Lower leg skin (tissue), 4 donors: Measurements from ENCODE around the gene GLYAT. TPM values are rescaled to one million over a fixed set of nuclear protein-coding genes. Genes with fewer than 3 reads are reported as not detected.
"Not testable (repeated sequence)": the region's sequence is repeated elsewhere in the genome, so short reads cannot be mapped to it uniquely, and the experiment has no call there.

Experiments
- DNase-seq, 2 donors: peaks; one replicate each; pipeline ENCODE4 v3.0.0-alpha.2; 2019; ENCODE audit warnings: low spot score in 2 of 2
- H3K4me3 ChIP-seq: fragments of 200-600 bp; sonication (generic); 2 replicates; pipeline ENCODE4 v1.5.1; 2017; ENCODE audit warnings: mild to moderate bottlenecking, low read depth; ENCODE audit not compliant: poor library complexity, severe bottlenecking
- POLR2A ChIP-seq, 2 donors: fragments of 450-650 bp; IDR thresholded peaks; one replicate each; pipeline ENCODE4 v1.6.1; 2016 to 2017; ENCODE audit warnings: antibody characterized with exemption in 2 of 2, mild to moderate bottlenecking in 1 of 2, moderate library complexity in 1 of 2
- WGBS, 2 donors: methylation state at CpG; one replicate each; pipeline ENCODE4 v1.1.5; 2018; 5-methylcytosine and 5-hydroxymethylcytosine counted together
- intact Hi-C: fragments of 100-400 bp; cut with DNase I; formaldehyde crosslinking; loops from one replicate; pipeline ENCODE4 v1.15.0; 2023; ENCODE audit warnings: low total_unique reads
- total RNA-seq, 4 donors: library from RNA; depleted of rRNA; stranded (reverse); fragments of >200 nt; gene quantifications; one replicate each; pipeline ENCODE4 v1.1.0, GENCODE V29; 2016
- TF ChIP-seq, protein P1 (sequence below), 3 donors: fragments of 450-650 bp; IDR thresholded peaks; one replicate each; pipeline ENCODE4 v1.5.1; 2016; ENCODE audit warnings: antibody characterized with exemption in 3 of 3, mild to moderate bottlenecking in 3 of 3, moderate library complexity in 2 of 3

Gene GLYAT
- total RNA-seq, 4 donors from 2014 or later: 0.17 TPM; not detected in 3

DNA sequence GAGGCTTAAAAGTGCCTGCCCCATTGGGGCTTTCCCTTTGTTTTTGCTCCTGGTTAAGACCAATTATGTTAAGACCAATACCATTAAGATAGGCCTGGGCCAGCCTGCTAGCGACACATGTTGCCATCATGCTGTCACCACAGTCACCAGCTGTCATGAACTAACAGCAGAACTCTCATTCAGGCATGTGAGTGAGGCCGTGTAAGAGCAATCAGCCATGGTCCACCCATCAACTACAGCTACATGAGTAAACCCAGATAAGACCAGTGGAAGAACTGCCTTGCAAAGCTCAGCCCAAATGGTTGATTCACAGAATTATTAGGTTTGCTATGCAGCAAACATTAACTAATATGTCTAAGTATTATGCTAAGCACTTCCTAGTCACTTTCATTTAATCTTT lies 19.9 kb downstream of the GLYAT start:
- no peak for DNase-seq
- no peak overlapping the region for H3K4me3 ChIP-seq
- TF ChIP-seq, protein P1, sequence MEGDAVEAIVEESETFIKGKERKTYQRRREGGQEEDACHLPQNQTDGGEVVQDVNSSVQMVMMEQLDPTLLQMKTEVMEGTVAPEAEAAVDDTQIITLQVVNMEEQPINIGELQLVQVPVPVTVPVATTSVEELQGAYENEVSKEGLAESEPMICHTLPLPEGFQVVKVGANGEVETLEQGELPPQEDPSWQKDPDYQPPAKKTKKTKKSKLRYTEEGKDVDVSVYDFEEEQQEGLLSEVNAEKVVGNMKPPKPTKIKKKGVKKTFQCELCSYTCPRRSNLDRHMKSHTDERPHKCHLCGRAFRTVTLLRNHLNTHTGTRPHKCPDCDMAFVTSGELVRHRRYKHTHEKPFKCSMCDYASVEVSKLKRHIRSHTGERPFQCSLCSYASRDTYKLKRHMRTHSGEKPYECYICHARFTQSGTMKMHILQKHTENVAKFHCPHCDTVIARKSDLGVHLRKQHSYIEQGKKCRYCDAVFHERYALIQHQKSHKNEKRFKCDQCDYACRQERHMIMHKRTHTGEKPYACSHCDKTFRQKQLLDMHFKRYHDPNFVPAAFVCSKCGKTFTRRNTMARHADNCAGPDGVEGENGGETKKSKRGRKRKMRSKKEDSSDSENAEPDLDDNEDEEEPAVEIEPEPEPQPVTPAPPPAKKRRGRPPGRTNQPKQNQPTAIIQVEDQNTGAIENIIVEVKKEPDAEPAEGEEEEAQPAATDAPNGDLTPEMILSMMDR (IDR thresholded peaks at IDR 0.05): no peak
- TF ChIP-seq POLR2A (IDR thresholded peaks at IDR 0.05): no peak
- intact Hi-C loops: no loop called here
- WGBS, 2 donors: 66 to 69% methylated on average over 2 of the region's 2 CpGs

- 69% methylated on average over 3 of the region's 3 CpGs for WGBS, 2 donors
These were observed 24.0 kb downstream of the GLYAT start for GRCh38 chr11:58707767-58708166.

GRCh38 chr11:58696825-58697224 lies 34.9 kb downstream of the GLYAT start:
- WGBS, 2 donors: 68 to 71% methylated on average over 2 of the region's 3 CpGs
- DNase-seq, intact Hi-C loops, H3K4me3 ChIP-seq: not testable (repeated sequence)

More at GRCh38 chr11:58707767-58708166, 24.0 kb downstream of the GLYAT start:
- TF ChIP-seq, protein P1 (IDR thresholded peaks at IDR 0.05): no peak
- no peak for TF ChIP-seq POLR2A (IDR thresholded peaks at IDR 0.05)
- intact Hi-C loops: no loop called here
- no peak overlapping the region for H3K4me3 ChIP-seq
- DNase-seq: no peak

DNA sequence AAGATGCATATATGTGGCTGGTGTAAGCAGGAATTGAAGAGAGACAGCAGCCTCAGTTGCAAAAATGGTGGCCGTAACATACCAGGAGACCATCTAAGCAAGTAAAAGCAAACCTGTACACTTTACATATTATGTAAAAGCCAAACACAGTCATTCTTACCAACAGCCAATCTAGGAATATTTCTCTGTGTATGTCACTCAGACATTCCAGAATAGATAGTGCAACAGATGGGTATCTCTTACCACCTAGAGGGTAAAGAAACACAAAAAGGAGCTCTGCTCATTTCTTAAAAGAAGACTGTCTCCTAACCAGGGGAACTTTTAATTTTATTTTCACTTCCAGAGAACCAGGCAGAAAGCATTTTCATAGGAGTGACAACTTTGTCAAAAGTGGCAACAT lies 38.7 kb downstream of the GLYAT start:
- intact Hi-C loops: no loop called here
- TF ChIP-seq, protein P1 (IDR thresholded peaks at IDR 0.05): no peak
- TF ChIP-seq POLR2A (IDR thresholded peaks at IDR 0.05): no peak
- WGBS, 2 donors: 89 to 100% methylated on average over 1 of the region's 1 CpG
- no peak for DNase-seq
- H3K4me3 ChIP-seq: no peak overlapping the region

DNA sequence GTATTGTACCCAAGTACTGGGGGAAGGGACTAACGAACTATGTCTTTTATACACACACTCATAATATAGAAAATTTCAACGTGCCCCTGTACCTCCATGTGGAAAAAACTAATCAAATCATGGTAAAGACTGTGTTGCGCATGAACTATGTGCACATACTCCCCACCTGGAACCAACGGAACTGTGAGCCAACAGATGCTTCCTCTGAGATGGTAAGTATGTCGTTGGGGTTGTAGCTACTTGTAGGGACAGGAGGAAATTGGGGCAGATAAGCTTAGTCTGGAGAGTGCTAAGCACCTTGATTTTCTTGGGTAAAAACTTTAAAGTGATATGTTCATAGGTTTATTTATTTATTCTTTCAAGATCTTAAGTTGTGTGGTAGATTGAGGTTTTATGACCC lies 40.1 kb downstream of the GLYAT start:
- intact Hi-C loops: no loop called here
- no peak overlapping the region for H3K4me3 ChIP-seq
- WGBS, 2 donors: 72 to 76% methylated on average over 5 of the region's 5 CpGs
- DNase-seq: no peak
- TF ChIP-seq, protein P1 (IDR thresholded peaks at IDR 0.05): no peak
- no peak for TF ChIP-seq POLR2A (IDR thresholded peaks at IDR 0.05)

GRCh38 chr11:58688789-58689503 lies 42.8 kb downstream of the GLYAT start:
- 48 to 52% methylated on average over 4 of the region's 4 CpGs for WGBS, 2 donors
- no peak for DNase-seq
- H3K4me3 ChIP-seq: no peak overlapping the region
- intact Hi-C loops: loop anchor here (5.0 kb wide), 1 partner anchor 1123 kb away; the partner anchor contains the start of gene MRPL16
- TF ChIP-seq, protein P1 (IDR thresholded peaks at IDR 0.05): no peak
- no peak for TF ChIP-seq POLR2A (IDR thresholded peaks at IDR 0.05)
